GM18505 (cell line): Measurements from ENCODE around the gene SGMS2.
"Not testable (repeated sequence)": the region's sequence is repeated elsewhere in the genome, so short reads cannot be mapped to it uniquely, and the experiment has no call there.

ENCODE experiments used
- ATAC-seq: cut with Tn5 transposase; IDR thresholded peaks from one replicate; pipeline ENCODE4 v1.9.1; 2021; ENCODE audit not compliant: unreplicated experiment
- POLR2A ChIP-seq: IDR thresholded peaks from 4 replicates; pipeline ENCODE4 v1.6.1; 2011; ENCODE audit warnings: borderline replicate concordance; ENCODE audit not compliant: insufficient read depth, insufficient read length; ENCODE audit errors: extremely low read depth

The SGMS2 gene

DNA sequence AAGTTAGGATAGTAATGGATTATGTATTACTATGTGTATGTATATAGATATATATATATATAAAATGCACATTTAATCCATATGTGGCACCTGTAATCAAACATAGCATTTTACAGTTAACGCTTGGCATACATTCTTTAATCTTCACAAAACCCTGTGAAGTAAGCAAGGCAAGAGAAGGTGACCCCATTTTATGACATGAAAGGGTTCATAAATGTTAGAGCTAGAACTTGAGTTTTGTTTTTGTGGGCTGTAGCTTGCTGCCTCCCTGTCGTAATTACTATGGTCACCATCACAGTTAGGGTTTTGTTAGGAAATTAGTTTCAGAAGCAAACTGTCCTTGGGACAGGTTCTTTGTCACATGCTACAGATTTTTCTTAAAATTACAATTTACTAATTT lies 92.8 kb downstream of the SGMS2 start:
- ATAC-seq: no peak
- TF ChIP-seq POLR2A: no peak

DNA sequence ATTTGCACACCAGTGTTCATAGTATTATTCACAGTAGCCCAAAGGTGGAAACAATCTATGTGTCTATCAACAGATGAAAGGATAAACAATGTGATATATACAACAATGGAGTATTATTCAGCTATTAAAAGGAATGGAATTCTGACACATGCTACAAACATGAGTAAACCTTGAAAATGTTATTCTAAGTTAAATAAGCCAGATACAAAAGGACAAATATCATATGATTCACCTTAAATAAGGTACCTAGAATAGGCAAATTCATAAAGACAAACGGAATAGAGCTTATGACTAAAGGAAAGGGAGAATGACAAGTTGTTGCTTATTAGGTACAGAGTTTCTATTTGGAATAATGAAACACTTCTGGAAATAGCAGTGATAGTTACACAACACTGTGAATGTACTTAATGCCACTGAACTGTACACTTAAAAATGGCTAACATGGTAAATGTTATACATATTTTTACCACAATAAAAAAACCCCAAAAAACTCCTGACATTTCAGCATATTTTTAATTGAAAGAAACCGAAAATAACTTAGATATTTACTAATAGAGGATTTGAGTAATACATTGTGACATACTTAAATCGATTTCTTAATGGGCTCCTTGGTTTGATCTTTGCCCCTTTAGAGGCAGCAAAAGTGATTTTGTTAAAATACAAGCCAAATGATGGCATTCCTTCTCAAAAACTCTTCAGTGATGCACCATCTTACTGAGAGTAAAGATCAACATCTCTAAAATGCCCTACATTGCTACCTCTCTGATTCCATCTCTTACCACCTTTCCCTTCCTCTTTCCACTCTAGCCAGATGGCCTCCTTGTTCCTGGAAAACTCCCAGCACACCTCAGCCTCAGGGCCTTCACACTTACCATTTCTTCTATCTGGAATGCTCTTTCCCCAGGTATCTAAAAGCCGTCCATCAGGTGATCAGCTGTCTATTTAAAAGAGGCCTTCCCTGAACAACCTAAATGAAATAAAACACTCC lies 98.0 kb downstream of the SGMS2 start:
- no peak for ATAC-seq
- TF ChIP-seq POLR2A: no peak

DNA sequence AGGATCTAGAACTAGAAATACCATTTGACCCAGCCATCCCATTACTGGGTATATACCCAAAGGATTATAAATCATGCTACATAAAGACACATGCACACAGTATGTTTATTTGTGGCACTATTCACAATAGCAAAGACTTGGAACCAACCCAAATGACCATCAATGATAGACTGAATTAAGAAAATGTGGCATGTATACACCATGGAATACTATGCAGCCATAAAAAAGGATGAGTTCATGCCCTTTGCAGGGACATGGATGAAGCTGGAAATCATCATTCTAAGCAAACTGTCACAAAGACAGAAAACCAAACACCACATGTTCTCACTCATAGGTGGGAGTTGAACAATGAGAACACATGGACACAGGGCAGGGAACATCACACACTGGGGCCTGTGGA lies 101.0 kb downstream of the SGMS2 start:
- ATAC-seq: not testable (repeated sequence)

DNA sequence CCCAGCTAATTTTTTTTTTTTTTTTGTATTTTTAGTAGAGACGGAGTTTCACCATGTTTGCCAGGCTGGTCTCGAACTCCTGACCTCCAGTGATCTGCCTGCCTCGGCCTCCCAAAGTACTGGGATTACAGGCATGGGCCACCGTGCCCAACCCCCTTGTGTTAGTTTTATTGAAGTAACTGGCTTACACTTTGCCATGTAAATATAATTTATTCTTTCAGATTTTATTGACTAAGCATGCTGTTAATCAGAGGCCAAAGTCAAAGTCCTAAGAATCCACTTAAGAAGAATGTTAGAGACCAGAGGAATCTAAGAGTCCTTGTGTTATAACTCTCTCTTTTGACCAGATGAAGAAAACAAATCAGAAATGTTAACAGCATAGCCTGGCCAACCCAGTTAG lies 102.1 kb downstream of the SGMS2 start:
- ATAC-seq: not testable (repeated sequence)

DNA sequence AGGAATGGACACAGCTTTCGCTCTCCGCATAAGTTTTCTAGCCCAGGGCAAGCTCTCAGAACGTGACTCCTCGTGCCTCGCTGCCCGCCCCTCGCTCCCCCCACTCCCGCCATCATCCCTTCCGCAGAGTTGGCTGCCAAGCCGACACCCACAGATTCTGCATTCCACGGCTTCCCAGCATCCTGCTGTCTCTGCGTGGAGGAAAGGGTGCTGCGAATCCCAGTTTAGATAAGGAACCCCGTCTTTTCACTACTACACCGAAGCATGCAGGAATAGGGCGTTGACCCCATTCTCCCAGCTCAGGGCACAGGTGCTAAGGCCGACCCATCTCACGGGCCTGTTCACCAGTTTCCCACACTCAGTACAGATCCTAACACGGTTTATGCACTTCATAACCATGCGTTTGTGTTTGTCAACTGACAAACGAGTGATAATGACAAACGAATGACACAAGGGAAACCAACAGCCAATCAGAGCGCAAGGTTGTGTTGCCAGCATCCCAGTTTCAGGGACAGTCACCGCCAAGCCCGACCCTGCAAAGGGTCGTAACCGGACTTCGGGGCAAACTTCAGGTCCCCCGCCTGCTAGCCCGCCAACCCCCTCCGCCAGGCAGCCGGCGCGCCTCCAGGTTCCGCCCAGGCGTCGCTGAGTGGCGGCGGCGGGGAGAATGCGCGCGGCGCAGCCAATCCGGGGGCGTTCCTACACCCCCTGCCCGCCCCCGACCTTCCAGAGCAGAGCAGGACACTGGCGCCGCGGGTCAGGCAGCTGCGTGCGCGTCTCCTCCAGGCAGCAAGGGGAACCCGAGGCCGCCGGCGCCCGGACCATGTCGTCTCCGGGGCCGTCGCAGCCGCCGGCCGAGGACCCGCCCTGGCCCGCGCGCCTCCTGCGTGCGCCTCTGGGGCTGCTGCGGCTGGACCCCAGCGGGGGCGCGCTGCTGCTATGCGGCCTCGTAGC lies 106.4 kb downstream of the SGMS2 start, which contains the start of gene CYP2U1:
TSS of gene CYP2U1 (plus strand) at position 729 of the 954 bp plus-strand sequence. CDS start at position 824, 95 bp downstream.
- TF ChIP-seq POLR2A: peak; percentile 22
- ATAC-seq: peak; percentile 98

DNA sequence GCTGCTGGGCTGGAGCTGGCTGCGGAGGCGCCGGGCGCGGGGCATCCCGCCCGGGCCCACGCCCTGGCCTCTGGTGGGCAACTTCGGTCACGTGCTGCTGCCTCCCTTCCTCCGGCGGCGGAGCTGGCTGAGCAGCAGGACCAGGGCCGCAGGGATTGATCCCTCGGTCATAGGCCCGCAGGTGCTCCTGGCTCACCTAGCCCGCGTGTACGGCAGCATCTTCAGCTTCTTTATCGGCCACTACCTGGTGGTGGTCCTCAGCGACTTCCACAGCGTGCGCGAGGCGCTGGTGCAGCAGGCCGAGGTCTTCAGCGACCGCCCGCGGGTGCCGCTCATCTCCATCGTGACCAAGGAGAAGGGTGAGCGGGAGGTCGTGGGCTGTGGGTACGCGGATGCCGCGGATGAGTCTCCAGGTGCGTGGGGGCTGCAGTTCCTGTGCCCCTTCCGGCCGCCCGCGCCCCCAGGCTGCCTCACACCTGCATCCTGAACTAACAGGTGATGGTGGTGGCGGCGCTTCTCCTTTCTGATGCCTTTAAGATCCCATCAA lies 107.1 kb downstream of the SGMS2 start:
- peak; percentile 20 for ATAC-seq
- TF ChIP-seq POLR2A: no peak

DNA sequence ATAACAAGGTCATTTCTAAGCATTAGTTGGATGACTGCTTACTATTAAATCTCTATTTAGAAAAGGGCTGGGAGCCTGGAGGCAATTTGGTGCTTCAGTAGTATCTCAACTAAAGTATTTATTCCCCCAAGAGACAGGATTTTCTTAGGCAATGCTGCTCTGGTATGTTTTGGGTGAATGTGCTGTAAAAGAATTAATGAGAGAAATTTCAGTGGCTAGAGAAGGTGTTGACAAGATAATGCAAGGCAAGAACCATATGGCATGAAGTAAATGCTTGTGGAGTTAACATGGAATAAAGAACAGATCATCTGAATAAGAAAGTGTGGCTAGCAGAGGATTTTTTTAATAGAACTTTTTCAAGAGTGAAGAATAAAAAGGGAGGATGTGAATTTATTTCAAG lies 110.5 kb downstream of the SGMS2 start:
- no peak for ATAC-seq
- no peak for TF ChIP-seq POLR2A

DNA sequence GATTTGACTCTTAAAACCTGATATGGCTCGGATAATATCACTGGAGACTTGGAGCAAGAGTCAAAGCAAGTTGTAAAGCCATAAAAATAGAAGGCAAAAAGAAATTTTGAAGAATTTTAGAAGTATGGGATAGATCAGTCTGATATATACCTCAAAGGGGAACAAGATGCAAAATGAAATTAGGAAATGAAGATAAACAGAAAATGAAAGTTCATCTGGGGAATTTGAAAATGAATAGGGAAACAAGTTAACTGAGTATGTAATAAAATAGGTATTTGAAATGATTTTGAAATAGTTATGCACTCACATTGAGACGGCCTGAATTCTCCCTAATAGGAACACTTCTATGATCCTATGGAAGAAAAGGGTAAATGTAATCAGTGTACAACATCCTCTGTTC lies 112.3 kb downstream of the SGMS2 start:
- TF ChIP-seq POLR2A: no peak

DNA sequence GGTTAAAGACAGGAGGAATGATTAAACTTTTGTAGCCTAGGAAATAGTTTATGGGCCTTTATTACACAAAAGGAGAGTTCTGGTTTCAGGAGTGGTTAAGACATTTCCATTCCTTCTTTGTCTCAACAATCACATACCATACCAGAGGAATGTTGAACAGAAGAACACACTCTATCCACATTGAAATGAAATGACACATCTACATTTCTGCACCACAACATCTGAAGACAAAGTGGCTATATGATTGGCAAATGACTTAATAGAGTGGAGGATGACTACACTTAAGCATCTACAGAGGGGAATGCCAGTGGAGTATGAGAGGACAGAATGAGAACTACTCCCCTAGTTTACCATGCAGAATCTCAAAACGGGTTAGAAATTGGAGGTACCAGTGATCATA lies 114.6 kb downstream of the SGMS2 start:
- no peak for ATAC-seq

More for the DNA sequence above, 112.3 kb downstream of the SGMS2 start:
- no peak for ATAC-seq

DNA sequence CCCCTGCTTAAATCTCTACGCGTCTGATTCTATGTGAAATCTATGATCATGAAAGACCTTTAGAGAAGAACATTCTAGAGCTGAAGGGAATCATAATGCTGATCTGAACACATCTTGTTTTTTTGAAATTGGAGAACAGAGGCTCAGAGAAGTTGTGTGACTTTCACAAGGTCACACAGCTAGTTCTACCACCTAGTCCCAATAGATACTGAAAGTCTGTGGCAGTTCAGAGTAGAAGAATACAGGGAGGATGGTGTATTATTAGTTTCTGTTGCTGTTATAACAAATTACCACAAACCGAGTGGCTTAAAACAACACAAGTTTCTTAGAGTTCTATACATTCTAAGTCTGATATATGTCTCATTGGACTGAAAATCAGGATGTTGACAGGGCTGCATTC lies 121.1 kb downstream of the SGMS2 start:
- no peak for ATAC-seq

More for the DNA sequence above, 114.6 kb downstream of the SGMS2 start:
- no peak for TF ChIP-seq POLR2A

DNA sequence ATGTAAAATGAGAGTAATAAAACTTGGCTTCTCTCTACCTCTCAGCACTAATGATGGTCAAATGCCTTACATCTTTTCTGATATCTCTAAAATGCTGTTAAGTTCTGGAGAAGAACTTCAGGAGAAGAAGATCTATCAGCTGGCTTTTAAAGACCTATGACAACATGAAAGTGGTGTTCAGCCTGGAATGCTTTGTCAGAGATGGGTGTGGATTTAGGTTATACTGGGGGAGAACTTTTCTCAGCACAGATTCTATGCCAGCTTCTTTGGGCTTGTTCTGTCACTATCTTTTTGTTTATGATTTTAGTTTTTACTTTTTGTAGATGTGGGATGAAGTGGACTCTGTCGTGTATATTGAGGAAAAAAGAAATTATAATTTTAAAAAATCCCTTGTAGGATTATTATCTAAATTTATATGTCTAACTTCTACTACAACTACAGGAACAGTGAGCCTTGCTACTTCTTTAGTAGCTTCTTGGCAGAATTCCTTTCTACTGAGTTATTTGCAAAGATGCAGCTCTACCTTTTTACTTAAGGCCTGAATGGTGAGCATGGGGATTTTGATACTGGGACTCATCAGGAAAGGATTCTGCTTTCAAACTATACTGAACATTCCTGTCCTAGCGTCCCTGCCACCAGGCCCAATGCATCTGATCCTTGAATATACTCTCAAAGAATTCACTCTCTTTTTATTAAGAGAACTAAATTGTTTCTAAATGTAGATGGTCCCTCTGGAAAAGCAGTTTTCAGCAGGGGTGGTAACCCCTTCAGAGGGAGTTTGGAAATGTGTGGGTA lies 126.2 kb downstream of the SGMS2 start:
- no peak for ATAC-seq
- TF ChIP-seq POLR2A: no peak

More for the DNA sequence above, 121.1 kb downstream of the SGMS2 start:
- no peak for TF ChIP-seq POLR2A

DNA sequence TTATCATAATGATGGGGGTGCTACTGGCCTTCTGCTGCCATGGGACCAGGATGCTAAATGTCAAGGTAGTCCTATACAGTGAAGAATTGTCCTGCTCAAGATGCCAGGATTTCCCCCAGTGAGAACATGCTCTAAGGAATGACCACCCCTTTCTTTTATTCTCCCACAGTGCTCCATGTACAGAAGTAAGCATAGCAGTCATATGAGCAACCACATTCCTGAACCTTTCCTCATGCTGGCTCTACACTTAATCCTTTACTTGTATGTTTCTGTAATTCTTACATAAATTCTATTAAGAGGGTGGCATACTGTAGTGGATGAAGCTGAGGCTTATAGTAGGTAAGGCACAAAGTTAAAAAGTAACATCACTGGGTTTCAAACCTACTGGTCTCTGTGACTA lies 126.8 kb downstream of the SGMS2 start:
- no peak for ATAC-seq

DNA sequence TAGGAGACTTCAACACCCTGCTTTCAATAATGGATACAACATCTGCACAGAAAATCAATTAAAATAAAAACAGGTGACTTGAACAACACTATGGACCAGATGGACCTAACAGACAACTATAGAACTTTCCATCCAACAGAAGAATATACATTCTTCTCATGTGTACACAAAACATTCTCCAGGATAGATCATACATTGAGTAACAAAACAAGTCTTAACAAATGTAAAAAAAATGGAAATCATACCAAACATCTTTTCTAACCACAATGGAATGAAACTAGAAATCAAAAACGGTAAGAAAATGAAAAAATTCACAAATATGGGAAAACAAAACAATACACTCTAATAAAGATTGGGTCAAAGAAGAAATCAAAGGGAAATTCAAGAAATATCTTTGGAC lies 131.3 kb downstream of the SGMS2 start:
- ATAC-seq: no peak
- no peak for TF ChIP-seq POLR2A

More for the DNA sequence above, 126.8 kb downstream of the SGMS2 start:
- TF ChIP-seq POLR2A: no peak
